ENCODE data around the gene C7orf57. TPM values are rescaled to one million over a fixed set of nuclear protein-coding genes. Genes with fewer than 3 reads are reported as not detected.
A peak's percentile ranks its signal among the peaks of the same experiment; 100 is the strongest.

C7orf57 gene
- total and polyA plus RNA-seq, 2 experiments from 2014 or later = 0.42 to 2.1 TPM

DNA sequence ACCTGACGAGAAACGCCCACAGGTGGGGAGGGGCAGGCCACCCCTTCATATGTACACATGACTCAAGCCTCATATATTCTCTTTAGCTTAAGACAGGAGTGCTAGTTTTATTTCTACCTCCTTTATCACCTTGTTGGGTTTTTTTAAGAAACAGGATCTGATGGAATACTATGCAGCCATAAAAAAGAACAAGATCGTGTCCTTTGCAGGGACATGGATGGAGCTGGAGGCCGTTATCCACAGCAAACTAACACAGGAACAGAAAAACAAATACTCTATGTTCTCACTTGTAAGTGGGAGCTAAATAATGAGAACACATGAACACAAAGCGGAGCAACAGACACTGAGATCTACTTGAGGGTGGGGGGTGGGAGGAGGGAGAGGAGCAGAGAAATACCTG lies 44.8 kb upstream of the C7orf57 start:
- DNase-seq (ENCODE audit: low spot score) = no peak
- Histone ChIP-seq H2AFZ (no peak overlapping the region), H3K27ac (ENCODE audit: low read depth) (0 out of 2 replicates have a peak overlapping the region, but pooled peaks have one; percentile 74), H4K20me1 (replicated peaks; ENCODE audit: insufficient read depth) (no peaks in the 10 kb centered on the region), H3F3A (replicated peaks; ENCODE audit: low read depth) (no peaks in the 10 kb centered on the region), H3K9me2 (ENCODE audit: insufficient read depth) (peaks cover 8% of the 10 kb centered on the region; the same call in 1 of the 2 replicates), H3K27me3 (ENCODE audit: insufficient read depth) (no peaks in the 10 kb centered on the region), H3K79me2 (replicated peaks; ENCODE audit: insufficient read depth) (no peaks in the 10 kb centered on the region), H3K4me2 (no peak overlapping the region; the same call in 1 of the 2 replicates), H3K36me3 (ENCODE audit: insufficient read depth) (no peaks in the 10 kb centered on the region), H3K4me3 (no peak overlapping the region), H3K4me1 (ENCODE audit: insufficient read depth) (peaks cover 12% of the 10 kb centered on the region)
- no peak for ATAC-seq
- Mint-ChIP-seq H3K36me3 (ENCODE audit: low read depth) (no peaks in the 10 kb centered on the region), H3K9me3 (peaks cover 6% of the 10 kb centered on the region; the same call in 2 of the 3 replicates), H3K4me1 (peaks cover 29% of the 10 kb centered on the region), H3K4me3 (no peak overlapping the region; the same call in 2 of the 3 replicates), H3K27me3 (ENCODE audit: insufficient read depth, low read depth, poor library complexity) (peaks cover 2% of the 10 kb centered on the region), H3K27ac (peak overlapping the region; percentile 64; the same call in 1 of the 2 replicates)
- TF ChIP-seq ZNF114 (CRISPR knock-in tag; IDR thresholded peaks at IDR 0.05) (no peak), POLR2AphosphoS5 (IDR thresholded peaks at IDR 0.05; ENCODE audit: low read depth) (no peak), CREB1 (CRISPR knock-in tag; IDR thresholded peaks at IDR 0.05; ENCODE audit: low read depth) (no peak), ZNF331 (CRISPR knock-in tag; IDR thresholded peaks at IDR 0.05; ENCODE audit: low read depth) (no peak), EZH2phosphoT487 (IDR thresholded peaks at IDR 0.05; ENCODE audit: unreplicated experiment) (no peak), NANOG (IDR thresholded peaks at IDR 0.05; ENCODE audit: borderline replicate concordance) (no peak), EZH2 (IDR thresholded peaks at IDR 0.05; ENCODE audit: low read depth, unreplicated experiment) (no peak), JUNB (IDR thresholded peaks at IDR 0.05; ENCODE audit: unreplicated experiment) (no peak)
- TF ChIP-seq, protein P1, sequence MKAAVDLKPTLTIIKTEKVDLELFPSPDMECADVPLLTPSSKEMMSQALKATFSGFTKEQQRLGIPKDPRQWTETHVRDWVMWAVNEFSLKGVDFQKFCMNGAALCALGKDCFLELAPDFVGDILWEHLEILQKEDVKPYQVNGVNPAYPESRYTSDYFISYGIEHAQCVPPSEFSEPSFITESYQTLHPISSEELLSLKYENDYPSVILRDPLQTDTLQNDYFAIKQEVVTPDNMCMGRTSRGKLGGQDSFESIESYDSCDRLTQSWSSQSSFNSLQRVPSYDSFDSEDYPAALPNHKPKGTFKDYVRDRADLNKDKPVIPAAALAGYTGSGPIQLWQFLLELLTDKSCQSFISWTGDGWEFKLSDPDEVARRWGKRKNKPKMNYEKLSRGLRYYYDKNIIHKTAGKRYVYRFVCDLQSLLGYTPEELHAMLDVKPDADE (IDR thresholded peaks at IDR 0.05) = no peak
- TF ChIP-seq, protein P2, sequence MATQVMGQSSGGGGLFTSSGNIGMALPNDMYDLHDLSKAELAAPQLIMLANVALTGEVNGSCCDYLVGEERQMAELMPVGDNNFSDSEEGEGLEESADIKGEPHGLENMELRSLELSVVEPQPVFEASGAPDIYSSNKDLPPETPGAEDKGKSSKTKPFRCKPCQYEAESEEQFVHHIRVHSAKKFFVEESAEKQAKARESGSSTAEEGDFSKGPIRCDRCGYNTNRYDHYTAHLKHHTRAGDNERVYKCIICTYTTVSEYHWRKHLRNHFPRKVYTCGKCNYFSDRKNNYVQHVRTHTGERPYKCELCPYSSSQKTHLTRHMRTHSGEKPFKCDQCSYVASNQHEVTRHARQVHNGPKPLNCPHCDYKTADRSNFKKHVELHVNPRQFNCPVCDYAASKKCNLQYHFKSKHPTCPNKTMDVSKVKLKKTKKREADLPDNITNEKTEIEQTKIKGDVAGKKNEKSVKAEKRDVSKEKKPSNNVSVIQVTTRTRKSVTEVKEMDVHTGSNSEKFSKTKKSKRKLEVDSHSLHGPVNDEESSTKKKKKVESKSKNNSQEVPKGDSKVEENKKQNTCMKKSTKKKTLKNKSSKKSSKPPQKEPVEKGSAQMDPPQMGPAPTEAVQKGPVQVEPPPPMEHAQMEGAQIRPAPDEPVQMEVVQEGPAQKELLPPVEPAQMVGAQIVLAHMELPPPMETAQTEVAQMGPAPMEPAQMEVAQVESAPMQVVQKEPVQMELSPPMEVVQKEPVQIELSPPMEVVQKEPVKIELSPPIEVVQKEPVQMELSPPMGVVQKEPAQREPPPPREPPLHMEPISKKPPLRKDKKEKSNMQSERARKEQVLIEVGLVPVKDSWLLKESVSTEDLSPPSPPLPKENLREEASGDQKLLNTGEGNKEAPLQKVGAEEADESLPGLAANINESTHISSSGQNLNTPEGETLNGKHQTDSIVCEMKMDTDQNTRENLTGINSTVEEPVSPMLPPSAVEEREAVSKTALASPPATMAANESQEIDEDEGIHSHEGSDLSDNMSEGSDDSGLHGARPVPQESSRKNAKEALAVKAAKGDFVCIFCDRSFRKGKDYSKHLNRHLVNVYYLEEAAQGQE (IDR thresholded peaks at IDR 0.05; ENCODE audit: unreplicated experiment) = no peak
- TF ChIP-seq, protein P3, sequence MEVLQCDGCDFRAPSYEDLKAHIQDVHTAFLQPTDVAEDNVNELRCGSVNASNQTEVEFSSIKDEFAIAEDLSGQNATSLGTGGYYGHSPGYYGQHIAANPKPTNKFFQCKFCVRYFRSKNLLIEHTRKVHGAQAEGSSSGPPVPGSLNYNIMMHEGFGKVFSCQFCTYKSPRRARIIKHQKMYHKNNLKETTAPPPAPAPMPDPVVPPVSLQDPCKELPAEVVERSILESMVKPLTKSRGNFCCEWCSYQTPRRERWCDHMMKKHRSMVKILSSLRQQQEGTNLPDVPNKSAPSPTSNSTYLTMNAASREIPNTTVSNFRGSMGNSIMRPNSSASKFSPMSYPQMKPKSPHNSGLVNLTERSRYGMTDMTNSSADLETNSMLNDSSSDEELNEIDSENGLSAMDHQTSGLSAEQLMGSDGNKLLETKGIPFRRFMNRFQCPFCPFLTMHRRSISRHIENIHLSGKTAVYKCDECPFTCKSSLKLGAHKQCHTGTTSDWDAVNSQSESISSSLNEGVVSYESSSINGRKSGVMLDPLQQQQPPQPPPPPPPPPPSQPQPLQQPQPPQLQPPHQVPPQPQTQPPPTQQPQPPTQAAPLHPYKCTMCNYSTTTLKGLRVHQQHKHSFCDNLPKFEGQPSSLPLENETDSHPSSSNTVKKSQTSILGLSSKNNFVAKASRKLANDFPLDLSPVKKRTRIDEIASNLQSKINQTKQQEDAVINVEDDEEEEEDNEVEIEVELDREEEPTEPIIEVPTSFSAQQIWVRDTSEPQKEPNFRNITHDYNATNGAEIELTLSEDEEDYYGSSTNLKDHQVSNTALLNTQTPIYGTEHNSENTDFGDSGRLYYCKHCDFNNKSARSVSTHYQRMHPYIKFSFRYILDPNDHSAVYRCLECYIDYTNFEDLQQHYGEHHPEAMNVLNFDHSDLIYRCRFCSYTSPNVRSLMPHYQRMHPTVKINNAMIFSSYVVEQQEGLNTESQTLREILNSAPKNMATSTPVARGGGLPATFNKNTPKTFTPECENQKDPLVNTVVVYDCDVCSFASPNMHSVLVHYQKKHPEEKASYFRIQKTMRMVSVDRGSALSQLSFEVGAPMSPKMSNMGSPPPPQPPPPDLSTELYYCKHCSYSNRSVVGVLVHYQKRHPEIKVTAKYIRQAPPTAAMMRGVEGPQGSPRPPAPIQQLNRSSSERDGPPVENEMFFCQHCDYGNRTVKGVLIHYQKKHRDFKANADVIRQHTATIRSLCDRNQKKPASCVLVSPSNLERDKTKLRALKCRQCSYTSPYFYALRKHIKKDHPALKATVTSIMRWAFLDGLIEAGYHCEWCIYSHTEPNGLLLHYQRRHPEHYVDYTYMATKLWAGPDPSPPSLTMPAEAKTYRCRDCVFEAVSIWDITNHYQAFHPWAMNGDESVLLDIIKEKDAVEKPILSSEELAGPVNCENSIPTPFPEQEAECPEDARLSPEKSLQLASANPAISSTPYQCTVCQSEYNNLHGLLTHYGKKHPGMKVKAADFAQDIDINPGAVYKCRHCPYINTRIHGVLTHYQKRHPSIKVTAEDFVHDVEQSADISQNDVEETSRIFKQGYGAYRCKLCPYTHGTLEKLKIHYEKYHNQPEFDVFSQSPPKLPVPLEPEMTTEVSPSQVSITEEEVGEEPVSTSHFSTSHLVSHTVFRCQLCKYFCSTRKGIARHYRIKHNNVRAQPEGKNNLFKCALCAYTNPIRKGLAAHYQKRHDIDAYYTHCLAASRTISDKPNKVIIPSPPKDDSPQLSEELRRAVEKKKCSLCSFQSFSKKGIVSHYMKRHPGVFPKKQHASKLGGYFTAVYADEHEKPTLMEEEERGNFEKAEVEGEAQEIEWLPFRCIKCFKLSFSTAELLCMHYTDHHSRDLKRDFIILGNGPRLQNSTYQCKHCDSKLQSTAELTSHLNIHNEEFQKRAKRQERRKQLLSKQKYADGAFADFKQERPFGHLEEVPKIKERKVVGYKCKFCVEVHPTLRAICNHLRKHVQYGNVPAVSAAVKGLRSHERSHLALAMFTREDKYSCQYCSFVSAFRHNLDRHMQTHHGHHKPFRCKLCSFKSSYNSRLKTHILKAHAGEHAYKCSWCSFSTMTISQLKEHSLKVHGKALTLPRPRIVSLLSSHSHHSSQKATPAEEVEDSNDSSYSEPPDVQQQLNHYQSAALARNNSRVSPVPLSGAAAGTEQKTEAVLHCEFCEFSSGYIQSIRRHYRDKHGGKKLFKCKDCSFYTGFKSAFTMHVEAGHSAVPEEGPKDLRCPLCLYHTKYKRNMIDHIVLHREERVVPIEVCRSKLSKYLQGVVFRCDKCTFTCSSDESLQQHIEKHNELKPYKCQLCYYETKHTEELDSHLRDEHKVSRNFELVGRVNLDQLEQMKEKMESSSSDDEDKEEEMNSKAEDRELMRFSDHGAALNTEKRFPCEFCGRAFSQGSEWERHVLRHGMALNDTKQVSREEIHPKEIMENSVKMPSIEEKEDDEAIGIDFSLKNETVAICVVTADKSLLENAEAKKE (CRISPR knock-in tag; IDR thresholded peaks at IDR 0.05) = no peak
- TF ChIP-seq, protein P4, sequence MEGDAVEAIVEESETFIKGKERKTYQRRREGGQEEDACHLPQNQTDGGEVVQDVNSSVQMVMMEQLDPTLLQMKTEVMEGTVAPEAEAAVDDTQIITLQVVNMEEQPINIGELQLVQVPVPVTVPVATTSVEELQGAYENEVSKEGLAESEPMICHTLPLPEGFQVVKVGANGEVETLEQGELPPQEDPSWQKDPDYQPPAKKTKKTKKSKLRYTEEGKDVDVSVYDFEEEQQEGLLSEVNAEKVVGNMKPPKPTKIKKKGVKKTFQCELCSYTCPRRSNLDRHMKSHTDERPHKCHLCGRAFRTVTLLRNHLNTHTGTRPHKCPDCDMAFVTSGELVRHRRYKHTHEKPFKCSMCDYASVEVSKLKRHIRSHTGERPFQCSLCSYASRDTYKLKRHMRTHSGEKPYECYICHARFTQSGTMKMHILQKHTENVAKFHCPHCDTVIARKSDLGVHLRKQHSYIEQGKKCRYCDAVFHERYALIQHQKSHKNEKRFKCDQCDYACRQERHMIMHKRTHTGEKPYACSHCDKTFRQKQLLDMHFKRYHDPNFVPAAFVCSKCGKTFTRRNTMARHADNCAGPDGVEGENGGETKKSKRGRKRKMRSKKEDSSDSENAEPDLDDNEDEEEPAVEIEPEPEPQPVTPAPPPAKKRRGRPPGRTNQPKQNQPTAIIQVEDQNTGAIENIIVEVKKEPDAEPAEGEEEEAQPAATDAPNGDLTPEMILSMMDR (conservative IDR thresholded peaks at IDR 0.05; ENCODE audit: low read depth in 2 of 2) = no peak
